PC-3 (cell line): Measurements from ENCODE around the gene NPB. TPM values are rescaled to one million over a fixed set of nuclear protein-coding genes. Genes with fewer than 3 reads are reported as not detected.
A peak's percentile ranks its signal among the peaks of the same experiment; 100 is the strongest.

ENCODE experiments used
- ATAC-seq: fragments of 200-7000 bp; cut with Tn5 transposase; 2 replicates; pipeline ENCODE4 v1.9.1; 2020; ENCODE audit warnings: mild to moderate bottlenecking, moderate library complexity
- BruUV-seq: library from RNA; stranded (reverse); fragments of 400-500 nt; replicated peaks from 2 replicates; lab custom pipeline; 2021; lab: Mats Ljungman, UMichigan
- CTCF ChIA-PET: fragments of 300-600 bp; sonication (Branson Sonifier 250); formaldehyde crosslinking; loops from one replicate; lab custom pipeline; 2022; ENCODE audit warnings: antibody characterized with exemption; lab: Charles Lee
- POLR2A ChIA-PET: fragments of 300-600 bp; sonication (Branson Sonifier 250); formaldehyde crosslinking; loops from one replicate; lab custom pipeline; 2022; ENCODE audit warnings: antibody characterized with exemption; ENCODE audit not compliant: unreplicated experiment; lab: Charles Lee
- DNase-seq: peaks from one replicate; pipeline ENCODE4 v3.0.0-alpha.2; 2015
- H2AFZ ChIP-seq: fragments of 300-600 bp; sonication (generic); 2 replicates; pipeline ENCODE4 v1.6.0; 2016; ENCODE audit warnings: antibody characterized with exemption, low read length
- H3F3A ChIP-seq: fragments of 300-600 bp; sonication (generic); one replicate; pipeline ENCODE4 v1.6.0; 2017; ENCODE audit warnings: antibody characterized with exemption, low read length, control low read depth, mild to moderate bottlenecking; ENCODE audit not compliant: unreplicated experiment
- H3K27ac ChIP-seq: fragments of 300-600 bp; sonication (generic); 2 replicates; pipeline ENCODE4 v1.5.1; 2016; ENCODE audit warnings: mild to moderate bottlenecking, low read length
- H3K27me3 ChIP-seq: fragments of 300-600 bp; sonication (generic); 2 replicates; pipeline ENCODE4 v1.6.1; 2016; ENCODE audit warnings: low read length, mixed read lengths
- H3K36me3 ChIP-seq: fragments of 300-600 bp; sonication (generic); 2 replicates; pipeline ENCODE4 v1.6.1; 2016; ENCODE audit warnings: low read depth, mixed run types, low read length, mixed read lengths
- H3K4me1 ChIP-seq: fragments of 300-600 bp; sonication (generic); 2 replicates; pipeline ENCODE4 v1.5.1; 2016; ENCODE audit warnings: low read length; ENCODE audit not compliant: insufficient read depth
- H3K4me2 ChIP-seq: fragments of 300-600 bp; sonication (generic); 2 replicates; pipeline ENCODE4 v1.6.0; 2016; ENCODE audit warnings: low read length
- H3K4me3 ChIP-seq: fragments of 300-600 bp; sonication (generic); 2 replicates; pipeline ENCODE4 v1.5.1; 2016; ENCODE audit warnings: mild to moderate bottlenecking, low read length, mixed read lengths
- H3K79me2 ChIP-seq: fragments of 300-600 bp; sonication (generic); 2 replicates; pipeline ENCODE4 v1.6.1; 2017; ENCODE audit warnings: low read length, mixed read lengths
- H3K9ac ChIP-seq: fragments of 300-600 bp; sonication (generic); 2 replicates; pipeline ENCODE4 v1.6.0; 2016; ENCODE audit warnings: mild to moderate bottlenecking, low read length
- H3K9me2 ChIP-seq: fragments of 300-600 bp; sonication (generic); replicated peaks from 2 replicates; pipeline ENCODE4 v1.6.1; 2016; ENCODE audit warnings: mixed run types, low read length, mixed read lengths
- H3K9me3 ChIP-seq: fragments of 300-600 bp; sonication (generic); 2 replicates; pipeline ENCODE4 v1.6.1; 2016; ENCODE audit warnings: low read length, mixed read lengths
- H4K20me1 ChIP-seq: fragments of 300-600 bp; sonication (generic); 2 replicates; pipeline ENCODE4 v1.6.1; 2016; ENCODE audit warnings: low read length, mixed read lengths
- CTCF ChIP-seq: fragments of 300-600 bp; sonication (generic); conservative IDR thresholded peaks from 2 replicates; pipeline ENCODE4 v1.5.1; 2017; ENCODE audit warnings: antibody characterized with exemption, low read depth, mild to moderate bottlenecking, low read length
- EZH2 ChIP-seq: fragments of 300-600 bp; sonication (generic); IDR thresholded peaks from one replicate; pipeline ENCODE4 v1.6.1; 2017; ENCODE audit warnings: antibody characterized with exemption, mild to moderate bottlenecking, low read length; ENCODE audit not compliant: unreplicated experiment
- EZH2phosphoT487 ChIP-seq: fragments of 300-600 bp; sonication (generic); IDR thresholded peaks from 2 replicates; pipeline ENCODE4 v1.6.1; 2018; ENCODE audit warnings: mild to moderate bottlenecking, antibody characterized with exemption, low read length, borderline replicate concordance
- intact Hi-C: fragments of 100-400 bp; cut with micrococcal nuclease; formaldehyde crosslinking; loops from 2 replicates; pipeline ENCODE4 v1.9.0; 2023
- total RNA-seq: library from RNA; depleted of rRNA; stranded (reverse); fragments of >200 nt; gene quantifications from 2 replicates; pipeline ENCODE4 v1.2.3, GENCODE V29; 2014

NPB gene
- total RNA-seq, 1 experiment from 2014 or later = 0.07 TPM

GRCh38 chr17:81895400-81895799 lies 6.6 kb upstream of the NPB start:
- H3K79me2 ChIP-seq = peaks cover 52% of the 10 kb centered on the region
- H3K9ac ChIP-seq = no peak overlapping the region
- H3K4me1 ChIP-seq = peaks cover 37% of the 10 kb centered on the region
- CTCF ChIA-PET = no interaction called here
- H3K9me3 ChIP-seq = no peaks in the 10 kb centered on the region
- H3K27me3 ChIP-seq = no peaks in the 10 kb centered on the region
- H3K36me3 ChIP-seq = peaks cover 16% of the 10 kb centered on the region
- no peak overlapping the region for H3K4me3 ChIP-seq
- H2AFZ ChIP-seq = no peak overlapping the region
- no peak for ATAC-seq
- no peaks in the 10 kb centered on the region for H3K9me2 ChIP-seq
- POLR2A ChIA-PET = no interaction called here
- H3K4me2 ChIP-seq = no peak overlapping the region
- intact Hi-C loops = no loop called here
- no peak for DNase-seq
- peaks cover 1% of the 10 kb centered on the region for H4K20me1 ChIP-seq
- no TSS peak for BruUV-seq
- TF ChIP-seq EZH2 (no peak), EZH2phosphoT487 (no peak), CTCF (no peak)
- no peak overlapping the region for H3K27ac ChIP-seq
- peaks cover 18% of the 10 kb centered on the region for H3F3A ChIP-seq

- intact Hi-C loops = no loop called here
- Histone ChIP-seq H4K20me1 (no peaks in the 10 kb centered on the region), H3K9me3 (no peaks in the 10 kb centered on the region), H3K79me2 (peaks cover 30% of the 10 kb centered on the region), H3K9me2 (no peaks in the 10 kb centered on the region), H3F3A (peaks cover 18% of the 10 kb centered on the region), H3K36me3 (peaks cover 17% of the 10 kb centered on the region), H3K27me3 (no peaks in the 10 kb centered on the region), H3K9ac (peak overlapping the region; percentile 88), H3K4me3 (peak overlapping the region; percentile 43), H3K4me1 (peaks cover 34% of the 10 kb centered on the region), H3K27ac (peak overlapping the region; percentile 100), H3K4me2 (peak overlapping the region; percentile 84), H2AFZ (peak overlapping the region; percentile 31; the same call in 1 of the 2 replicates)
- BruUV-seq = no TSS peak
- no peak for TF ChIP-seq EZH2
- POLR2A ChIA-PET = interaction anchor here (0.5 to 0.6 kb wide), 2 partner anchors 12 to 29 kb away, joined by 3 read pairs; no protein-coding TSS in a partner anchor
- CTCF ChIA-PET = no interaction called here
- DNase-seq (peak; percentile 96), ATAC-seq (peak; percentile 87)
Measured at GRCh38 chr17:81898029-81898866, 3.8 kb upstream of the NPB start.

DNA sequence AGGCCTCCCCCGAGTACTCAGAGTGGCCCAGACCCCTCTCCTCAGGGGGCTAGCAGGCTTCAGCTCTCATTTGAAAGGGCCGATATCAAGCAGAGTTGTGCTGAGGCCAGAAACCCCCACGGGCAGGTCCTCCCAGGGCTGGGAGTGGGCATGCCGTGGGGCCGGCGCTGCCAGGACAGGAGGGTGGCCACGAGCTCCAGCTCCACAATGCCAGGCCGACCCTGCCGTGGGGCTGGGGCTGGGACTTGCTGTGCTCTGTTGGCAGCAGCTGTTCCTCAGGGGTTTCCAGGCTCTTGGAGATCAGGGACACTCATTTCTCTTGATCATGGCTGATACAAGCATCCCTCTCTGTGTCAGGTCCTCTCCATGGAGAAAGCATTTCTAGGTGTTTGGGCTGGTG lies 3.2 kb upstream of the NPB start:
- Histone ChIP-seq H2AFZ (no peak overlapping the region), H3K4me2 (peak overlapping the region; percentile 84), H3K79me2 (peaks cover 24% of the 10 kb centered on the region), H3K9me2 (no peaks in the 10 kb centered on the region), H3K27me3 (no peaks in the 10 kb centered on the region), H3F3A (peaks cover 18% of the 10 kb centered on the region), H3K4me3 (peak overlapping the region; percentile 43), H3K9me3 (no peaks in the 10 kb centered on the region), H3K4me1 (peaks cover 34% of the 10 kb centered on the region), H3K9ac (peak overlapping the region; percentile 88), H4K20me1 (no peaks in the 10 kb centered on the region), H3K27ac (peak overlapping the region; percentile 100), H3K36me3 (peaks cover 17% of the 10 kb centered on the region)
- DNase-seq = no peak
- ChIA-PET CTCF (no interaction called here), POLR2A (no interaction called here)
- no peak for ATAC-seq
- TF ChIP-seq EZH2 (no peak), CTCF (no peak), EZH2phosphoT487 (no peak)
- BruUV-seq = no TSS peak
- intact Hi-C loops = no loop called here
